ENCODE measurements around the gene UFC1. TPM values are rescaled to one million over a fixed set of nuclear protein-coding genes. Genes with fewer than 3 reads are reported as not detected.
A peak's percentile ranks its signal among the peaks of the same experiment; 100 is the strongest.

UFC1 gene
- total and polyA plus RNA-seq, 2 of the 13 experiments (the other 11 are each of a cell fraction or from before 2014, with no cell fraction given), result 72.8 to 85.2 TPM

DNA sequence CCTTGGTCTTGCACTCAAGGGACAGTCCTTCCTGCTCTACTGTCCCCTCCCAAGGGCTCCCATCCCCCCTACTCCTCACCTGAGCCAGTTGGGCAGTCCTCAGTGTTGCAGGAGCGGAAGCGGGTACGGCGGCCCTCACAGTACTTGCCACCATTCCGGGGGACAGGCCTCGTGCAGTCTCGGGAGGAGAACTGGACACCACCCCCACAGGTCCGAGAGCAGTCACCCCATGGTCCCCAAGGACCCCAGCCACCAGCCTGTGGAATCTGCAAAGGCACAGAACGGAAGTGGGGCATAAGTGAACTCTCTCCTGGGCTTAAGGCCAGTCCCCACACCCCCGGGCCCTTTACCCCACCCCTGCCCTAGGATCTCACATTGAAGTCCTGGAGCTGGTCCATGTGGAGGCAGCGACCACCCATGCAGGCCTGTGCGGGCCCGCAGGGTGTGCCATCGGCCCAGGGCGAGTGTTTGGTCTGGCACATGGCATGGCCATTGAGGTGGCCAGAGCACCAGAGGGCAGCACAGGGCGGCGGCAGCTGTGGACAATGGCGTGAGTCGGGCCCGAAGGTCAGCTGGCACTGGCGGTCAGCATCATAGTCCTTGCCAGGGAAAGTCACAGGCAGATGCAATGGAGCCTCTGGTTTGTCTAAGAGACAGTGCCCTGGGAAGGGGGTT is 39.9 kb downstream of the UFC1 start:
- DNase-seq (ENCODE audit: low spot score) (no peak), FAIRE-seq (no peak), ATAC-seq (peak; percentile 32)
- Histone ChIP-seq H3K27me3 (ENCODE audit: control insufficient read depth in 1 of 2, insufficient read depth in 2 of 2, low read length in 2 of 2) (no peaks in the 10 kb centered on the region), H3K4me2 (ENCODE audit: low read depth, low read length) (no peak overlapping the region; the same call in 1 of the 2 replicates), H3K9ac (ENCODE audit: insufficient read depth, low read depth, low read length) (no peak overlapping the region), H3K4me1 (ENCODE audit: insufficient read depth, low read length) (peaks cover 39% of the 10 kb centered on the region), H4K20me1 (ENCODE audit: insufficient read depth, low read length) (no peaks in the 10 kb centered on the region), H3K36me3 (replicated peaks in 1 of 2; ENCODE audit: control insufficient read depth in 1 of 2, insufficient read depth in 2 of 2, low read length in 2 of 2) (no peaks in the 10 kb centered on the region; a peak in 1 of 5 replicates), H3K79me2 (ENCODE audit: insufficient read depth, low read length) (no peaks in the 10 kb centered on the region), H3K27ac (ENCODE audit: extremely low read length, insufficient read depth, low read length) (no peak overlapping the region), H2AFZ (ENCODE audit: low read length) (no peak overlapping the region), H3K4me3 (replicated peaks in 1 of 3; ENCODE audit: insufficient read depth in 1 of 3, low read depth in 2 of 3, low read length in 3 of 3) (no peak overlapping the region), H3K9me3 (ENCODE audit: low read length) (no peaks in the 10 kb centered on the region)
- in situ Hi-C loops (cut with HindIII; ENCODE audit: extremely low pct_ligation_motif_present, low pct_unique_long_range_greater_than_20kb), result no loop called here
- ChIA-PET CTCF (ENCODE audit: low intra/inter-chr PET ratio, low total read pairs) (interaction anchor here (1.0 to 1.7 kb wide), 3 partner anchors 98 to 189 kb away, joined by 3 to 7 read pairs (median 6); no protein-coding TSS in a partner anchor), POLR2A (interaction anchor here (1.1 kb wide), 1 partner anchor 9 kb away, joined by 5 read pairs; the partner anchor contains the start of gene NDUFS2)
- no TSS peak for BruUV-seq (replicated peaks)
- WGBS (ENCODE audit: low lambda C conversion rate), result 77% methylated on average over 11 of the region's 21 CpGs
- intact Hi-C loops (cut with micrococcal nuclease; ENCODE audit: unreplicated experiment), result loop anchor here (2.0 kb wide), 1 partner anchor 181 kb away; no protein-coding TSS in a partner anchor
- TF ChIP-seq SOX13 (IDR thresholded peaks at IDR 0.05) (no peak), SOX13 (CRISPR knock-in tag; conservative IDR thresholded peaks at IDR 0.05 in 1 of 2, IDR thresholded peaks at IDR 0.05 in 1 of 2) (no peak), PTBP1 (IDR thresholded peaks at IDR 0.05; ENCODE audit: low read depth, low read length, poor library complexity, severe bottlenecking) (no peak), HOXA3 (CRISPR knock-in tag; IDR thresholded peaks at IDR 0.05) (peak; percentile 34; the same call in 1 of the 2 replicates), AGO1 (IDR thresholded peaks at IDR 0.05; ENCODE audit: low read depth, low read length, poor library complexity, severe bottlenecking) (no peak), GATA4 (IDR thresholded peaks at IDR 0.05; ENCODE audit: borderline replicate concordance, low read depth) (no peak), MYC (CRISPR knock-in tag; IDR thresholded peaks at IDR 0.05; ENCODE audit: borderline replicate concordance) (peak; percentile 52; the same call in 1 of the 2 replicates)
- TF ChIP-seq, protein P1, sequence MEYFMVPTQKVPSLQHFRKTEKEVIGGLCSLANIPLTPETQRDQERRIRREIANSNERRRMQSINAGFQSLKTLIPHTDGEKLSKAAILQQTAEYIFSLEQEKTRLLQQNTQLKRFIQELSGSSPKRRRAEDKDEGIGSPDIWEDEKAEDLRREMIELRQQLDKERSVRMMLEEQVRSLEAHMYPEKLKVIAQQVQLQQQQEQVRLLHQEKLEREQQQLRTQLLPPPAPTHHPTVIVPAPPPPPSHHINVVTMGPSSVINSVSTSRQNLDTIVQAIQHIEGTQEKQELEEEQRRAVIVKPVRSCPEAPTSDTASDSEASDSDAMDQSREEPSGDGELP (IDR thresholded peaks at IDR 0.05; ENCODE audit: borderline replicate concordance, low read depth), result peak; percentile 31; the same call in 1 of the 2 replicates
- TF ChIP-seq, protein P2, sequence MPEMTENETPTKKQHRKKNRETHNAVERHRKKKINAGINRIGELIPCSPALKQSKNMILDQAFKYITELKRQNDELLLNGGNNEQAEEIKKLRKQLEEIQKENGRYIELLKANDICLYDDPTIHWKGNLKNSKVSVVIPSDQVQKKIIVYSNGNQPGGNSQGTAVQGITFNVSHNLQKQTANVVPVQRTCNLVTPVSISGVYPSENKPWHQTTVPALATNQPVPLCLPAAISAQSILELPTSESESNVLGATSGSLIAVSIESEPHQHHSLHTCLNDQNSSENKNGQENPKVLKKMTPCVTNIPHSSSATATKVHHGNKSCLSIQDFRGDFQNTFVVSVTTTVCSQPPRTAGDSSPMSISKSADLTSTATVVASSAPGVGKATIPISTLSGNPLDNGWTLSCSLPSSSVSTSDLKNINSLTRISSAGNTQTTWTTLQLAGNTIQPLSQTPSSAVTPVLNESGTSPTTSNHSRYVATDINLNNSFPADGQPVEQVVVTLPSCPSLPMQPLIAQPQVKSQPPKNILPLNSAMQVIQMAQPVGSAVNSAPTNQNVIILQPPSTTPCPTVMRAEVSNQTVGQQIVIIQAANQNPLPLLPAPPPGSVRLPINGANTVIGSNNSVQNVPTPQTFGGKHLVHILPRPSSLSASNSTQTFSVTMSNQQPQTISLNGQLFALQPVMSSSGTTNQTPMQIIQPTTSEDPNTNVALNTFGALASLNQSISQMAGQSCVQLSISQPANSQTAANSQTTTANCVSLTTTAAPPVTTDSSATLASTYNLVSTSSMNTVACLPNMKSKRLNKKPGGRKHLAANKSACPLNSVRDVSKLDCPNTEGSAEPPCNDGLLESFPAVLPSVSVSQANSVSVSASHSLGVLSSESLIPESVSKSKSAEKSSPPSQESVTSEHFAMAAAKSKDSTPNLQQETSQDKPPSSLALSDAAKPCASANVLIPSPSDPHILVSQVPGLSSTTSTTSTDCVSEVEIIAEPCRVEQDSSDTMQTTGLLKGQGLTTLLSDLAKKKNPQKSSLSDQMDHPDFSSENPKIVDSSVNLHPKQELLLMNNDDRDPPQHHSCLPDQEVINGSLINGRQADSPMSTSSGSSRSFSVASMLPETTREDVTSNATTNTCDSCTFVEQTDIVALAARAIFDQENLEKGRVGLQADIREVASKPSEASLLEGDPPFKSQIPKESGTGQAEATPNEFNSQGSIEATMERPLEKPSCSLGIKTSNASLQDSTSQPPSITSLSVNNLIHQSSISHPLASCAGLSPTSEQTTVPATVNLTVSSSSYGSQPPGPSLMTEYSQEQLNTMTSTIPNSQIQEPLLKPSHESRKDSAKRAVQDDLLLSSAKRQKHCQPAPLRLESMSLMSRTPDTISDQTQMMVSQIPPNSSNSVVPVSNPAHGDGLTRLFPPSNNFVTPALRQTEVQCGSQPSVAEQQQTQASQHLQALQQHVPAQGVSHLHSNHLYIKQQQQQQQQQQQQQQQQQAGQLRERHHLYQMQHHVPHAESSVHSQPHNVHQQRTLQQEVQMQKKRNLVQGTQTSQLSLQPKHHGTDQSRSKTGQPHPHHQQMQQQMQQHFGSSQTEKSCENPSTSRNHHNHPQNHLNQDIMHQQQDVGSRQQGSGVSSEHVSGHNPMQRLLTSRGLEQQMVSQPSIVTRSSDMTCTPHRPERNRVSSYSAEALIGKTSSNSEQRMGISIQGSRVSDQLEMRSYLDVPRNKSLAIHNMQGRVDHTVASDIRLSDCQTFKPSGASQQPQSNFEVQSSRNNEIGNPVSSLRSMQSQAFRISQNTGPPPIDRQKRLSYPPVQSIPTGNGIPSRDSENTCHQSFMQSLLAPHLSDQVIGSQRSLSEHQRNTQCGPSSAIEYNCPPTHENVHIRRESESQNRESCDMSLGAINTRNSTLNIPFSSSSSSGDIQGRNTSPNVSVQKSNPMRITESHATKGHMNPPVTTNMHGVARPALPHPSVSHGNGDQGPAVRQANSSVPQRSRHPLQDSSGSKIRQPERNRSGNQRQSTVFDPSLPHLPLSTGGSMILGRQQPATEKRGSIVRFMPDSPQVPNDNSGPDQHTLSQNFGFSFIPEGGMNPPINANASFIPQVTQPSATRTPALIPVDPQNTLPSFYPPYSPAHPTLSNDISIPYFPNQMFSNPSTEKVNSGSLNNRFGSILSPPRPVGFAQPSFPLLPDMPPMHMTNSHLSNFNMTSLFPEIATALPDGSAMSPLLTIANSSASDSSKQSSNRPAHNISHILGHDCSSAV (CRISPR knock-in tag; IDR thresholded peaks at IDR 0.05; ENCODE audit: borderline replicate concordance), result no peak
- TF ChIP-seq, protein P3, sequence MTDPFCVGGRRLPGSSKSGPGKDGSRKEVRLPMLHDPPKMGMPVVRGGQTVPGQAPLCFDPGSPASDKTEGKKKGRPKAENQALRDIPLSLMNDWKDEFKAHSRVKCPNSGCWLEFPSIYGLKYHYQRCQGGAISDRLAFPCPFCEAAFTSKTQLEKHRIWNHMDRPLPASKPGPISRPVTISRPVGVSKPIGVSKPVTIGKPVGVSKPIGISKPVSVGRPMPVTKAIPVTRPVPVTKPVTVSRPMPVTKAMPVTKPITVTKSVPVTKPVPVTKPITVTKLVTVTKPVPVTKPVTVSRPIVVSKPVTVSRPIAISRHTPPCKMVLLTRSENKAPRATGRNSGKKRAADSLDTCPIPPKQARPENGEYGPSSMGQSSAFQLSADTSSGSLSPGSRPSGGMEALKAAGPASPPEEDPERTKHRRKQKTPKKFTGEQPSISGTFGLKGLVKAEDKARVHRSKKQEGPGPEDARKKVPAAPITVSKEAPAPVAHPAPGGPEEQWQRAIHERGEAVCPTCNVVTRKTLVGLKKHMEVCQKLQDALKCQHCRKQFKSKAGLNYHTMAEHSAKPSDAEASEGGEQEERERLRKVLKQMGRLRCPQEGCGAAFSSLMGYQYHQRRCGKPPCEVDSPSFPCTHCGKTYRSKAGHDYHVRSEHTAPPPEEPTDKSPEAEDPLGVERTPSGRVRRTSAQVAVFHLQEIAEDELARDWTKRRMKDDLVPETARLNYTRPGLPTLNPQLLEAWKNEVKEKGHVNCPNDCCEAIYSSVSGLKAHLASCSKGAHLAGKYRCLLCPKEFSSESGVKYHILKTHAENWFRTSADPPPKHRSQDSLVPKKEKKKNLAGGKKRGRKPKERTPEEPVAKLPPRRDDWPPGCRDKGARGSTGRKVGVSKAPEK (CRISPR knock-in tag; IDR thresholded peaks at IDR 0.05; ENCODE audit: borderline replicate concordance), result no peak

Measured in HepG2 (cell line).